Measurements from ENCODE around the gene EHD1.

GRCh38 chr11:64838600-64839334, 39.7 kb downstream of the EHD1 start:
- TF ChIP-seq CTCF (IDR thresholded peaks at IDR 0.05), result no peak
- no peak for TF ChIP-seq POLR2AphosphoS5 (IDR thresholded peaks at IDR 0.05)

Measured in upper lobe of left lung (tissue), 4 donors.